IMR-90 (cell line): Measurements from ENCODE around the gene EDEM3. TPM values are rescaled to one million over a fixed set of nuclear protein-coding genes. Genes with fewer than 3 reads are reported as not detected.

Source experiments
- ATAC-seq: fragments of 200-7000 bp; cut with Tn5 transposase; 2 replicates; pipeline ENCODE4 v1.9.1; 2020; ENCODE audit warnings: low read depth, mild to moderate bottlenecking, moderate library complexity
- BruUV-seq: library from RNA; stranded (reverse); fragments of 400-500 nt; replicated peaks from 2 replicates; lab custom pipeline; 2021; lab: Mats Ljungman, UMichigan
- CTCF ChIA-PET: fragments of 300-600 bp; formaldehyde crosslinking; extraction: SDS; loops from one replicate; lab custom pipeline; 2021; ENCODE audit warnings: antibody characterized with exemption; lab: Yijun Ruan, JAX
- POLR2A ChIA-PET: fragments of 300-600 bp; sonication (Branson Sonifier 250); formaldehyde crosslinking; loops from one replicate; lab custom pipeline; 2022; ENCODE audit warnings: antibody characterized with exemption; ENCODE audit not compliant: unreplicated experiment; lab: Charles Lee
- DNase-seq: peaks from one replicate; pipeline ENCODE4 v3.0.0; 2013
- H2AFZ ChIP-seq: replicated peaks from 2 replicates; pipeline ENCODE3; 2013; ENCODE audit warnings: low read length, mild to moderate bottlenecking; ENCODE audit not compliant: poor library complexity
- H2AK5ac ChIP-seq: 2 replicates; pipeline ENCODE4 v1.6.1; 2013; ENCODE audit warnings: low read depth, low read length, inconsistent platforms
- H2AK9ac ChIP-seq: replicated peaks from 2 replicates; pipeline ENCODE3; 2013; ENCODE audit warnings: mild to moderate bottlenecking, low read depth, low read length, moderate library complexity; ENCODE audit not compliant: poor library complexity
- H2BK120ac ChIP-seq: 2 replicates; pipeline ENCODE4 v1.6.1; 2013; ENCODE audit warnings: low read depth, low read length, inconsistent platforms
- H2BK15ac ChIP-seq: 3 replicates; pipeline ENCODE4 v1.6.1; 2013; ENCODE audit warnings: low read depth, low read length, inconsistent platforms
- H2BK20ac ChIP-seq: 2 replicates; pipeline ENCODE4 v1.6.1; 2013; ENCODE audit warnings: low read depth, mild to moderate bottlenecking, inconsistent platforms, low read length, moderate library complexity
- H2BK5ac ChIP-seq: 2 replicates; pipeline ENCODE4 v1.6.1; 2013; ENCODE audit warnings: mild to moderate bottlenecking, low read depth, low read length, inconsistent platforms; ENCODE audit not compliant: poor library complexity, severe bottlenecking
- H3K14ac ChIP-seq: replicated peaks from 2 replicates; pipeline ENCODE4 v1.6.1; 2013; ENCODE audit warnings: low read depth, low read length, inconsistent platforms
- H3K18ac ChIP-seq: 2 replicates; pipeline ENCODE4 v1.6.1; 2013; ENCODE audit warnings: low read depth, low read length, control low read depth
- H3K23ac ChIP-seq: 2 replicates; pipeline ENCODE4 v1.6.1; 2013; ENCODE audit warnings: low read depth, low read length, inconsistent platforms
- H3K27ac ChIP-seq: 2 replicates; pipeline ENCODE4 v1.5.1; 2013; ENCODE audit warnings: mild to moderate bottlenecking, control low read depth, low read length; ENCODE audit not compliant: insufficient read depth
- H3K27me3 ChIP-seq: 2 replicates; pipeline ENCODE4 v1.6.1; 2013; ENCODE audit warnings: low read length; ENCODE audit not compliant: control insufficient read depth, insufficient read depth
- H3K36me3 ChIP-seq: 2 replicates; pipeline ENCODE4 v1.6.1; 2013; ENCODE audit warnings: low read length, mixed read lengths; ENCODE audit not compliant: control insufficient read depth, insufficient read depth
- H3K4ac ChIP-seq: 2 replicates; pipeline ENCODE4 v1.6.1; 2013; ENCODE audit warnings: low read depth, low read length, inconsistent platforms
- H3K4me1 ChIP-seq: 2 replicates; pipeline ENCODE4 v1.6.1; 2013; ENCODE audit warnings: low read length, mixed read lengths; ENCODE audit not compliant: control insufficient read depth, insufficient read depth
- H3K4me2 ChIP-seq: 2 replicates; pipeline ENCODE4 v1.6.1; 2013; ENCODE audit warnings: low read depth, mild to moderate bottlenecking, control low read depth, low read length, moderate library complexity
- H3K4me3 ChIP-seq: 2 replicates; pipeline ENCODE4 v1.5.1; 2013; ENCODE audit warnings: low read depth, mild to moderate bottlenecking, control low read depth, low read length, moderate library complexity; ENCODE audit not compliant: insufficient read depth
- H3K56ac ChIP-seq: 2 replicates; pipeline ENCODE4 v1.6.1; 2013; ENCODE audit warnings: low read length, inconsistent platforms; ENCODE audit not compliant: insufficient read depth; ENCODE audit errors: extremely low read depth
- H3K79me1 ChIP-seq, 2 experiments: 2 replicates each; pipeline ENCODE4 v1.6.1; 2013; ENCODE audit warnings: low read length in 2 of 2, inconsistent platforms in 1 of 2, low read depth in 1 of 2
- H3K9ac ChIP-seq: 2 replicates; pipeline ENCODE4 v1.6.1; 2013; ENCODE audit warnings: low read depth, low read length, control low read depth
- H3K9me1 ChIP-seq: 2 replicates; pipeline ENCODE4 v1.6.1; 2013; ENCODE audit warnings: low read length, inconsistent platforms; ENCODE audit not compliant: insufficient read depth
- H3K9me3 ChIP-seq: 2 replicates; pipeline ENCODE4 v1.6.1; 2013; ENCODE audit warnings: low read length; ENCODE audit not compliant: control insufficient read depth, insufficient read depth
- H4K20me1 ChIP-seq: 2 replicates; pipeline ENCODE4 v1.6.1; 2013; ENCODE audit warnings: low read length, inconsistent platforms; ENCODE audit not compliant: insufficient read depth
- H4K5ac ChIP-seq: 2 replicates; pipeline ENCODE4 v1.6.1; 2013; ENCODE audit warnings: mild to moderate bottlenecking, low read depth, low read length, control low read depth
- H4K8ac ChIP-seq, 2 experiments: 2 replicates each; pipeline ENCODE4 v1.6.1; 2013; ENCODE audit warnings: low read depth in 2 of 2, low read length in 2 of 2, control low read depth in 1 of 2, inconsistent platforms in 1 of 2
- H4K91ac ChIP-seq: 2 replicates; pipeline ENCODE4 v1.6.1; 2013; ENCODE audit warnings: low read depth, low read length, inconsistent platforms; ENCODE audit not compliant: insufficient read depth
- CEBPB ChIP-seq: IDR thresholded peaks from 2 replicates; pipeline ENCODE4 v1.6.1; 2012; ENCODE audit warnings: low read depth, low read length, improper control_type of control experiment
- FOS ChIP-seq: fragments of 150-350 bp; IDR thresholded peaks from 2 replicates; pipeline ENCODE4 v1.6.1; 2016; ENCODE audit warnings: low read depth, low read length
- WGBS, 2 experiments: methylation state at CpG; one replicate each; pipeline versions ENCODE4 v1.1.5 to v1.1.7; 2013; ENCODE audit warnings: missing lambda C conversion rate in 2 of 2; ENCODE audit not compliant: insufficient read length in 1 of 2; ENCODE audit errors: extremely low coverage in 2 of 2; 5-methylcytosine and 5-hydroxymethylcytosine counted together
- dilution Hi-C: fragments of 300-500 bp; cut with HindIII; formaldehyde crosslinking; loops from one replicate; pipeline ENCODE4 v1.14.3; 2018; ENCODE audit warnings: low sequenced_read_pairs; ENCODE audit not compliant: unreplicated experiment
- in situ Hi-C: fragments of 300-500 bp; cut with MboI; formaldehyde crosslinking; loops from 3 replicates; pipeline ENCODE4 v1.14.3; 2019; ENCODE audit warnings: low sequenced_read_pairs, inconsistent platforms, mixed read lengths
- intact Hi-C: fragments of 100-400 bp; cut with micrococcal nuclease; formaldehyde crosslinking; loops from 2 replicates; pipeline ENCODE4 v1.10.0; 2022
- polyA plus RNA-seq, 3 experiments: library from polyadenylated mRNA; depleted of rRNA; stranded (reverse); fragments of >200 nt; gene quantifications; 2 replicates each; pipeline ENCODE4 v1.2.3, GENCODE V29; 2012; ENCODE audit warnings: low replicate concordance in 1 of 3
- total RNA-seq: library from RNA; depleted of rRNA; stranded (reverse); fragments of >200 nt; gene quantifications from 2 replicates; pipeline ENCODE4 v1.2.3, GENCODE V29; 2012

EDEM3 gene
- total and polyA plus RNA-seq, 2 of the 4 experiments (the other 2 are of a cell fraction) = 17.5 to 29.9 TPM

GRCh38 chr1:184748740-184749139 is 5.9 kb downstream of the EDEM3 start:
- Histone ChIP-seq H3K14ac (no peak overlapping the region), H3K4ac (no peak overlapping the region), H3K9ac (no peak overlapping the region), H2BK120ac (no peak overlapping the region), H3K27me3 (no peaks in the 10 kb centered on the region), H3K4me2 (no peak overlapping the region; the same call in 1 of the 2 replicates), H2BK20ac (no peak overlapping the region), H2BK5ac (no peak overlapping the region), H2AK9ac (no peak overlapping the region), H3K27ac (no peak overlapping the region; the same call in 1 of the 2 replicates), H3K9me1 (no peaks in the 10 kb centered on the region), H3K4me3 (no peak overlapping the region), H4K91ac (no peak overlapping the region), H4K5ac (no peak overlapping the region), H3K36me3 (no peaks in the 10 kb centered on the region), H2AK5ac (no peak overlapping the region), H4K8ac (no peak overlapping the region), H3K79me1 (peaks cover 0 to 21% of the 10 kb centered on the region in 2 experiments; a peak in 2 of 4 replicates), H4K20me1 (no peaks in the 10 kb centered on the region), H3K56ac (no peak overlapping the region), H3K18ac (no peak overlapping the region), H3K4me1 (peaks cover 3% of the 10 kb centered on the region), H3K23ac (no peak overlapping the region), H3K9me3 (no peaks in the 10 kb centered on the region), H2BK15ac (no peak overlapping the region), H2AFZ (no peak overlapping the region)
- DNase-seq = no peak
- CTCF ChIA-PET = interaction anchor here (0.9 kb wide), 1 partner anchor 293 kb away, joined by 3 read pairs; no protein-coding TSS in a partner anchor
- TF ChIP-seq FOS (no peak), CEBPB (peak; percentile 33; the same call in 1 of the 2 replicates)
- in situ Hi-C loops (no loop called here), intact Hi-C loops (no loop called here), dilution Hi-C loops (no loop called here)
- no TSS peak for BruUV-seq
- POLR2A ChIA-PET = no interaction called here
- ATAC-seq = no peak
- no CpG with 5 or more reads among the region's 2 CpGs for WGBS, 2 experiments
